ENCODE results near the gene CHM.
"Not testable (repeated sequence)": the region's sequence is repeated elsewhere in the genome, so short reads cannot be mapped to it uniquely, and the experiment has no call there.

The CHM gene

GRCh38 chrX:85995641-85996040 is 51.7 kb downstream of the CHM start:
- no peak for DNase-seq

DNA sequence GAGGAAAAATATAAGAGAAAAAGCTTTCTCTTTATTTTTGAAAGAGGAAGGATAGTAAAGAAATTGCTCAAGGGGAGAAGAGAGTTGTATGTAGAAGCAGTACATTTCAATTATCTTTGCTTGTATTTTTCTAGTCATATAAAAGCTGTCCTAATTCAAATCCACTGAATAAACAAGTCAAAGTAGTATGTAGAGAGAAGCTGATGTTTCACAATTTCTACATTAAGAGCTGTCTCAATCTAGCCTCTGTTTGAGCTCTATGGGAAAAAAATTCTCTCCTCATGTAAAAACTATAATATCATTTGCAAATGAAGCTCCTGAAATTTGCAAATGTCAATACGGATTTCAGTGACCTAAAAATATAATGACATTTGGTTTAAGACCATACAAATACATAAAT is 52.6 kb downstream of the CHM start:
- DNase-seq: no peak

DNA sequence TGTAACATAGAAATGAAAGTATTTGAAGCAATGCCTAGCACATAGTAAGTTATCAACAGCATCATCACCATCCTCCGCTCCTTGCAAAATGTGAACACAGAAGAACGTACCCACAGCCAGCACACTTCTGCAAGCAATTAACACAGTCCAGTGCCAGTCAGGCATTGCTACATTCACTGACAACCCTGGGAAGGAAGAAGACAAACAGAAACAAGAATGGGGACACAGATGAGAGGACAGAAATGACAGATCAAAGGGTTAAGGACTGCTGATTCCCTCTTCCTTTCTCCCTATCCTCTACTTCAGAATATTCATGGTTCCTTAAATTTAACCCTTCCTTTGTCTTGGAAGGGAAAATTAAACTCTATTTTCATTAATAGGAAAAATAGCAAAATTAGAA is 53.1 kb downstream of the CHM start:
- peak; percentile 45 for DNase-seq

DNA sequence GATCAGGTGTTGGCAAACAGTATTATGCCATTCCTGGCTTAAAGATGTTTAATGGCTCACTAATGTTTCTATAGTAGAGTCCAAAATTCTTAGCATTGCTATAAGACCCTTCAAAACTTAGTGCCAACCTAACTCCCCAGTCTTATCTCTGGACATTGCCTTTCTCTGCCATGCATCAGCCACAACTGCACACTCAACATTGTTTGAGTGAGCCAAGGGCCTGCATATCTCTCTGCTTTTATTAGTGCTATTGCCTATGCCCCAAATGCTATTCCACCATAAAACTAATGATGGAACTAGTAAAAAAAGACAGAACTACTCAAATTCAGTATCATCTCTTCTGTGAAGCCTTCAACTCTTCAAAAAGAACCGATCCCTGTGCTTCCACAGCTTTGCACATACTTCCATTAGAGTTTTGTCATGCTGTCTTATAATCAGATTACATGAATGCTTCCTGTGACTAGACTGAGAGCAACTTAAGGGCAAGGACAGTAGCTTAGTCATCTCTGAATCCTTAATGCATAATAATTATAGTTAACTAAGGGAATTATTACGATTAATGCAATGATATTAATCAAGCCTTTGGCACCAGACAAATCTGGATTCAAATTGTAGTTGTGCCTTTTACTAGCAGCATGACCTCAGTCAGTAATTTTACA is 53.7 kb downstream of the CHM start:
- DNase-seq: peak; percentile 79

DNA sequence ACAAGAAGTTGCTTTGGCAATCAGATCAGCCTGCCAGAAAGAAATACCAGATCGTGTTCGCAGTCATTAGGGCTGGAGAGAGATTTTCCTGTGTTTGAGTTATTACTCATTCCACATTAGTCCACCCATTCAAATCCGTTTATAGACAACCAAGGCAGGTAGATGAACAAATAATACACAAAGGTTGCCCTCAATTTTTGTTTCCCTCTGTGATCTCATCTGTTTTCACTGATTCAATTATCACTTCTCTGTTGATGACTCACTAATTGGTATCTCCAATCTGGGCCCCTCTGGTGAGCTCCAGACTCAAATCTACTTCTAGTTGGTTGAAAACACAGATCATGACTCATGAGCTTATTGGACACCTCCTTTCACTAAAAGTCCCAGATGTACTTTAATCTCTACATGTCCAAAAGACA is 54.5 kb downstream of the CHM start:
- peak; percentile 90 for DNase-seq

GRCh38 chrX:85988353-85988752 is 59.0 kb downstream of the CHM start:
- DNase-seq: no peak

- peak; percentile 8 for DNase-seq
Measured at GRCh38 chrX:85980286-85980685, 67.1 kb downstream of the CHM start.

- no peak for DNase-seq
Measured at GRCh38 chrX:85977218-85977617, 70.1 kb downstream of the CHM start.

- DNase-seq: not testable (repeated sequence)
Measured at GRCh38 chrX:85972351-85972750, 75.0 kb downstream of the CHM start.

DNA sequence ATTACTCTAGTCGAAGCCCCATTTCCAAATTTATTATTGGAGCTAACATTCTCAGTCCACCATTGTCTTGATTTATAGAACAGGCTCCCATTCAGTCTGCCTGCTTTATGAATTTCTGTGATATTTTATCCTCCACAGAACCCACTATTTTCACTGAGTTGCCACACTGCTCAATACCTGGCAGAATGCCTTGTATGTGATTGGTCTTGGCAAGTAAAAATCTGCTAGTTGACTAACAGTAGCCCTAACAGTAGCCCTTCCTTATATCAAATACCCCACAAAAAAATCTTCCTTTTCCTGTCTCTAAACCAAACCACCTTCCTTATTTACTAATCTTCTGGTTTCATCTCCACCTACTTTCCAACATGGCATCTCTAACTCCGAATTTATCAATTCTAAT is 82.6 kb downstream of the CHM start:
- no peak for DNase-seq

- DNase-seq: no peak
Measured at GRCh38 chrX:85963736-85964135, 83.6 kb downstream of the CHM start.

DNA sequence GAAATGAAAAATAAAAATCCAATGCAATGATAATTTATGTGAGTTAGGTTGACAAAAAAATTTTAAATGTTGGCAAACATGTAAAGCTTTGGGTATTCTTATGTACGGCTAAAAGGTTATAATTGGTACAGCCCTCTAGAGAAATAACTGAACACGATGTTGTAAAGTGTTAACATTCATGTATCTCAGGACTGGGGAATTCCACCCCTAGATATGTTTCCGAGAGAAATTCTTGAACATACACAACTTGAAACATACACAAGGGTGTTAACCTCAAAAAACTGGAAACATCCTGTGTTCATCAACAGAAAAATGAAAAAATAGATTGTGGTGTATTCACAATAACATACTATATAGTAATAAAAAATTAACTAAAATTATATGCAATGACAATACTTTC is 91.8 kb downstream of the CHM start:
- no peak for DNase-seq

DNA sequence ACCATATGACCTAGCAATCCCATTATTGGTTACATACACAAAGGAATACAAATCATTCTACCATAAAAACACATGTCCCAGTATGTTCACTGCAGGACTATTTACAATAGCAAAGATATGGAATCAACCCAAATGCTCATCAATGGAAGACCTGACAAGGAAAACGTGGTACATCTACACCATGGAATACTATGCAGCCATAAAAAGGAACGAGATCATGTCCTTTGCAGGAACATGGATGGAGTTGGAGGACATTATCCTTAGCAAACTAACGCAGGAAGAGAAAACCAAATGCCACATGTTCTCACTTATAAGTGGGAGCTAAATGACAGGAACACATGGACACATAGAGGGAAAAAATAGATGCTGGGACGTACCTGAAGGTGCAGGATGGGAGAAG is 102.6 kb downstream of the CHM start:
- DNase-seq: not testable (repeated sequence)

- DNase-seq: no peak
Measured at GRCh38 chrX:85941275-85941674, 106.1 kb downstream of the CHM start.

- not testable (repeated sequence) for DNase-seq
Measured at GRCh38 chrX:85939942-85940341, 107.4 kb downstream of the CHM start.

- not testable (repeated sequence) for DNase-seq
Measured at GRCh38 chrX:85934399-85934798, 113.0 kb downstream of the CHM start.

DNA sequence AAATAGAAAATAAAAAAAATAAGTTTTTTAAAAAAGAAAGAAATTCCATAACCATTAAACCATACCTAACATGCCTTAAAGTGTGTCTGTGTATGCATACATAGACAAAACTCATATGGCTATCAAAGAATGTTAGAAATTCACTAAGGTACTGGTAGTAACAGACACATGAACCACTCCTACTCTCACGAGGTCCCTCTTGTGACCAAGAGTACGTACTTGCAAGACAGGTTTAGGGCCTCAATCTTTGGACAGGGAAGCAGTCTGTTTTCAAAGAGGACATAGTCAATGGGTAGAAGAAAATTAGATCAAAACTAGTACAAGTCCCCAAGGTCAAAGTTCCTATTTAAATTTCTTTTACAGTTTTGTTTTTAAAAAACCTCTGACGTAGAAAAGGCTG is 117.3 kb downstream of the CHM start:
- no peak for DNase-seq

DNA sequence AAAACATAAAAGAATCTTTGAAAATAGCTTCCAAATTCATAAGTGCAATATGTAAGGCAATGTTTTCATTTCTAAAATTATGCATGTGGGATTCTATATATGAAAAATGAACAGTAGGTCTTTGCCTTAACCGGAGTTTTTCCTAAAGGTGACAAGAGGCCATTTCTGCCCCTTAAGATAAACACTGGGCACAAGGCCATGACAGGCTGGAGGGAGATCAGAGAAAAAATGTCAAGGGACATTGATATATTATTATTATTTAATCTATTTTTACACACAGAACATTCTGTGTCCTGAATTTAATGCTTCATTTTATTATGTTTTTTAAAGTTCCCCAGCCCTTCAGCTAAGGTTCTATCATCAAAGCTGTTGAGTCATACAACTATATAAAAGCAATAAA is 118.8 kb downstream of the CHM start:
- no peak for DNase-seq

DNA sequence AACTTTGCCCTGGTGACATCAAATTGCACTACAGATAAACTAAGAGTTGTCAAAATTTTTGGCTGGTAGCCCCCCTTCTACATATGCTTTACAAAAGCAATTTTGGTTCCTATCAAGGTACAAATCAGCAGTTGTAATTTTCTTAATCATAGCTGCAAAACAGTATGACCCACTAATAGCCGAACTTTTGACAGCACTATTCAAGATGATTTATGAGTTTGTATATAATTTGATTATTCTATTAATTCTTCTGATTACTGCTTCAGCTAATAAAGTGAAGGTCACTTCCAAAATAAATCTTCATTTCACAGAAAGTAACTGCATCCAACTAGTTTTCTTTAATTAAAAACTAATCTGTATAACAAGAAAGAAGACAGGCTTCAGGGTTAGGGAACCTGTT is 119.6 kb downstream of the CHM start:
- DNase-seq: no peak

GRCh38 chrX:85922821-85923220 is 124.5 kb downstream of the CHM start:
- no peak for DNase-seq

GRCh38 chrX:85916656-85917280 is 130.6 kb downstream of the CHM start:
- DNase-seq: not testable (repeated sequence)

DNA sequence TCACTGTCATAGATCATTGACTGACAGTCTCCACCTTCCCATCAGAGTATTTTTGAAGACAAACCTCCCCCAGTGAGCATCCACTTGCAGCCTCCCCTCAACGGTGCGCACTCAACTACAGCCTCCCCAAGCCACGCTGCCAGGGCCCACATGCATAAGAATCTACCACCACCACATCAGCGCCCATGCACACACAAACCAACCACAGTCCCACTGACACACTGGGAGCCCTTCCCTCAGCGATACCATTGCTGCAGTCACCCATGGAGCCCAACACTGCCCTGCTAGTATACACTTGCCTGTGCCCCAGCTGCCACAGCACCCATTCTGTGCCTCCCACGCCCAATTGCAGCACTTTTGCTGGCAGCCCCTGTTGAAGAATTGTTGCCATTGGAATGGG is 132.9 kb downstream of the CHM start:
- no peak for DNase-seq

- no peak for DNase-seq
Measured at GRCh38 chrX:85907316-85907715, 140.0 kb downstream of the CHM start.

DNA sequence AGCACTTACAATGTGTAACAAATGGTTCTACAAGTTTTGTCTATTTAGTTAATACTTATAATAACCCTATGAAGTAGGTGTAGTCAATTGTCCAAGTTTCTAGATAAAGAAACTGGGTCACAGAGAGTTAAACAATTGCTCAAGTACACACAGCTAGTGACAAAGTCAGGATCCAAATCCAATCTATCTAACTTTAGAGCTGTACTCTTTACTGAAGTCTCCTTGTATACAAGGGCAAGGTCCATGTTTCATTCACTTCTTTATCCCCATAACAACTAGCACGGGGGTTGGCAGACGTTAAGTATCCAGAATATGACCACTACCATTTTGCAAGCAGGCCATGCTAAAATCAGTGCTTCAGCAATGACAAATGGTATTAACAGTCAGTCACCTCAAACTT is 141.0 kb downstream of the CHM start:
- no peak for DNase-seq

DNA sequence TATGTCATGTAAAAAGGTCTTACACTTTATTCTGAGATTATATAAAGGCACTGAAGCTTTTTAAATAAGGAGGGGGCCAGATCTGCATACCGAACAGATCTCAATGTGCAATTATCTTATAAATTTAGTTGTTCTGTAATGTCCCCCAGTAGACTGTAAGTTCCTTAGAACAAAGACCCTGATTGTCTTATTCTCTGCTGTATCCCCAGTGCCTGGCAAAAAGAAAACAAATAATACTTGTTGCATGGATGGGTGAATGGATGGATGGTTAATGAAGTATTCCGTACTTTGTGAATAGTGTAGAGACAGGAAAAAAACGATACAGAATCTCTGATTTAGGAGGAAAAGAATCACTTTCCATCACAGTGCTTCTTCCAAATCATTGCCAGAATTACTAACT is 141.5 kb downstream of the CHM start:
- no peak for DNase-seq
